Cardiac atrium fibroblast (primary cell): ENCODE measurements around the gene SH2D6. TPM values are rescaled to one million over a fixed set of nuclear protein-coding genes. Genes with fewer than 3 reads are reported as not detected.

Experiments
- total RNA-seq: library from RNA; depleted of rRNA; stranded (reverse); fragments of >200 nt; gene quantifications from 2 replicates; pipeline ENCODE4 v1.2.3, GENCODE V29; 2015

SH2D6 gene
- not detected in 2 replicates for total RNA-seq

GRCh38 chr2:85418132-85419008 lies at the start of gene SH2D6:
TSS of gene SH2D6 (plus strand) at chr2:85418714. CDS start at chr2:85429466, 10,752 bp downstream.

GRCh38 chr2:85409845-85410583 lies 8.5 kb upstream of the SH2D6 start, which contains the start of gene CAPG:
TSS of gene CAPG (minus strand) at chr2:85410366. CDS start at chr2:85402145, 8,221 bp downstream.

Other genes starting within 250 kb of the SH2D6 start
- gene TGOLN2, start 90.7 kb upstream of the SH2D6 start, total RNA-seq, result 79.6 and 98.8 TPM in 2 replicates
- 44.6 and 55.8 TPM in 2 replicates for gene RETSAT, start 64.2 kb upstream of the SH2D6 start, total RNA-seq
- 8.3 and 10.5 TPM in 2 replicates for gene ELMOD3, start 63.9 kb upstream of the SH2D6 start, total RNA-seq
- 23.3 and 29.4 TPM in 2 replicates for gene CAPG, start 8.3 kb upstream of the SH2D6 start, total RNA-seq
- 86.3 and 97.7 TPM in 2 replicates for gene MAT2A, start 120.5 kb downstream of the SH2D6 start, total RNA-seq
- 46.5 and 82.5 TPM in 2 replicates for gene GGCX, start 142.8 kb downstream of the SH2D6 start, total RNA-seq
- 0.16 and 2.2 TPM in 2 replicates for gene VAMP8, start 158.9 kb downstream of the SH2D6 start, total RNA-seq
- 30.6 and 43.5 TPM in 2 replicates for gene VAMP5, start 165.7 kb downstream of the SH2D6 start, total RNA-seq
- 136 and 149 TPM in 2 replicates for gene RNF181, start 177.0 kb downstream of the SH2D6 start, total RNA-seq
- 21.4 and 31.4 TPM in 2 replicates for gene TMEM150A, start 184.0 kb downstream of the SH2D6 start, total RNA-seq
- 7.4 and 11.0 TPM in 2 replicates for gene C2orf68, start 193.4 kb downstream of the SH2D6 start, total RNA-seq
- 46.2 and 46.3 TPM in 2 replicates for gene USP39, start 197.5 kb downstream of the SH2D6 start, total RNA-seq
- gene SFTPB, start 249.5 kb downstream of the SH2D6 start, total RNA-seq, result not detected in 2 replicates